Measurements from ENCODE around the gene PFDN1.

The PFDN1 gene

DNA sequence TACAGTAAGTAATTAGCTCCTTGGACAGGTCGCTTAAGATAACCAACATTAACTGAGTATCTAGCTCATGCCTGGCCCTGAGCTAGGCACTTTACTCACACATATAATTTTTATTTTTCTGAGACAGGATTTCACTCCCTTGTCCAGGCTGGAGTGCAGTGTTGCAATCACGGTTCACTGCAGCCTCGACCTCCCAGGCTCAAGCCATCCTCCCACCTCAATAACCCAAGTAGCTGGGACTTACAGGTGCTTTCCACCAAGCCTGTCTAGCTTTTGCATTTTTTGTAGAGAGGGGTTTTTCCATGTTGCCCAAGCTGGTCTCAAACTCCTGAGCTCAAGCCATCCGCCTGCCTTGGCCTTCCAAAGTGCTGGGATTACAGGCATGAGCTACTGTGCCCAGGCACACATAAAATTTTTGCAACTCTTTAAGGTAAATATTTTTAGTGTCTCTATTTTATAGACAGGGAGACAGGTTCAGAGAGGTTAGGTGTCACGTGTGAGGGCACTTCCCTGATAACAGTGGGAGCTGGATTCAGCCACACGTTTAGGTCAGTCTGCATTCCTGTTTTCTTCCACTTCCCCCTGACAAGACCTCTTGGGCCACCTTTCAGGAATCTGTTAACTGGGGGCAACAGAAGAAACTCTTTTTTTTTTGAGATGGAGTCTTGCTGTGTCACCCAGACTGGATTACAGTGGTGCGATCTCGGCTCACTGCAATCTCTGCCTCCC is 25.3 kb upstream of the PFDN1 start:
- no peak for DNase-seq (ENCODE audit: low read depth)

DNA sequence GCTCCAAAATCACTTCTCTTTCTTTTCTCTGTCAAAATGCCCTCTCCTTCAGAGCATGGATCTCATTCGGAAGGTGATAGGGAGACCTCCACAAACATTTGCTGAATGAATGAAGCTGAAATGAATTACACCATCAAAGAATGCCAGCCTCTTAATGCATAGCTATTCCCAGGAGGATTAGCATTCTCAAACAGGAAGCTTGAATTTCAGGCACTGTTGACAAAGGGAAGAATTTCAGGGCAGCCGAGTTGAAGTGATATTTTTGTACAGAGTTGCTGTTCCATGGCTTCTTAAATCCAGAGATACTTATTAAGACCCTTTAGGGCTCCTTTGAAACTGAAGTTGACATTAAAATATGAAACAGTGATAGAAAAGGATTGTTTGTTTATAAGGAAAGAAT is 24.7 kb upstream of the PFDN1 start:
- DNase-seq (ENCODE audit: low read depth) = no peak

DNA sequence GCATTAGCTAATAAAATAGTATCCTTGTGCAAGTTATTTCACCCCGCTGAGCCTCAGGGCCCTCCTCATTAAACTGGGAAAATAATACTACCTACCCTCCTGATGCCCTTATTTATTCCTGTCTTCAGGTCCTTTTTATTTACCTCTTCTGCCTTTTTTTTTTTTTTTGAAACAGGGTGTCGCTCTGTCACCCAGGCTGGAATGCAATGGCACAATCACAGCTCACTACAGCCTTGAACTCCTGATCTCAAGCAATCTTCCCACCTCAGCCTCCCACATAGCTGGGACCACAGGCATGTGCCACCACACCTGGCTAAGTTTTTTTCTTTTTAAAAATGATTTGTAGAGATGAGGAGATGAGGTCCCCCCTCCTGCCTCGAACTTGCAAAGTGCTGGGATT is 22.6 kb upstream of the PFDN1 start:
- DNase-seq (ENCODE audit: low read depth) = no peak

DNA sequence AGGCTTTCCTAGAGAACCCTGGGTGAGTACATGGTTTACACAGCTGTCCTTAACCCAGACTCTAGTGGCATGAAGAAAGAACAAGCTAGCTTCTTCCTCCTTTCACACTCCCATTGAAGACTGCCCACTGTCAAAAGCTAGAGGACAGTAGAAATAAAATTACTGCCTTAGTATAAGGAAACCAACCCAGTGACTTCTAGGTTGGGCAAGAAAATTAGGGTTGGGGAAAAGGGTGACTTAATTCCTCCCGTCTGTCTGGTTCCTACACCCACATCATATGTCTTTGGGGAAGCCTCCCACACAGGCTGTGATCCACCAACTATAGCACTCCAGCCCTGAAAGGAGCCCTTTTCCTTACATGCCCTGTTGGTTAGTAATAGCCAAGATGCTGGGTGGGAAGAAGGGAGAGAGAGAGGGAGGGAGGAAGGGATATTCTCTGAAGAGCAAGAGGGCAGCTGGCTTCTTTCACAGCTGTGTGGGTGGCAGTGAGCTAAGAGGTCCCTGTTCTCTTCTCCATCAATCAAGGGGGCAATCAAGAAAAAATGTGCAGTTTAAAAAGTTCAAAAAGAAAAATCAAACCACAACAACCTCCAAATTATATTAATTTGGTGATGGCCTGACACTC is 21.8 kb upstream of the PFDN1 start:
- DNase-seq (ENCODE audit: low read depth) = no peak

DNA sequence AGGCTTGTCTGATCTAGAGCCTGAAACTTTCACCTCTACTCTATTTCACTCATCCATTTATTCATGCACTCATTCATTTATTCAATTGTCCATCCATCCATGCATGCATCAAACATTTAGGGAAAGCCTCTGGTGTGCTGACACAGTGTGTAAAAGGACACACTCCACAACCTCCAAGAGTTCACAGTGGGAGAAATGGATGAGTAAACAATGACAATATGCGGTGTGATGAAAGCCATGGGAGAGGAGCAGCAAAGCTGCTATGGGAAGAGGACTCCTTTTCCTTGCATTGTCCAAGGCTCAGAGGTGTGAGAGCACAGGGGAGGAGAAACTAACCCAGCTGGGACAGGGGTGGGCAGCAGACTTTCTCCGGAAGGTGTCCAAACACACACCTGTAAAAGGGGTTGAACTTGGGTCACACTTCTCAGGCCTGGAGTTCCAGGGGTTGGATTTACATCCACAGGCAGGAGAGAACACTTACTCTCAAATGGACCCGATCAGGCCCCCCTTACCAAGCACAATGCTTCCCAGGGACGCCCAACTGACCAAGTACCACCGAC is 21.2 kb upstream of the PFDN1 start:
- DNase-seq (ENCODE audit: low read depth) = no peak

DNA sequence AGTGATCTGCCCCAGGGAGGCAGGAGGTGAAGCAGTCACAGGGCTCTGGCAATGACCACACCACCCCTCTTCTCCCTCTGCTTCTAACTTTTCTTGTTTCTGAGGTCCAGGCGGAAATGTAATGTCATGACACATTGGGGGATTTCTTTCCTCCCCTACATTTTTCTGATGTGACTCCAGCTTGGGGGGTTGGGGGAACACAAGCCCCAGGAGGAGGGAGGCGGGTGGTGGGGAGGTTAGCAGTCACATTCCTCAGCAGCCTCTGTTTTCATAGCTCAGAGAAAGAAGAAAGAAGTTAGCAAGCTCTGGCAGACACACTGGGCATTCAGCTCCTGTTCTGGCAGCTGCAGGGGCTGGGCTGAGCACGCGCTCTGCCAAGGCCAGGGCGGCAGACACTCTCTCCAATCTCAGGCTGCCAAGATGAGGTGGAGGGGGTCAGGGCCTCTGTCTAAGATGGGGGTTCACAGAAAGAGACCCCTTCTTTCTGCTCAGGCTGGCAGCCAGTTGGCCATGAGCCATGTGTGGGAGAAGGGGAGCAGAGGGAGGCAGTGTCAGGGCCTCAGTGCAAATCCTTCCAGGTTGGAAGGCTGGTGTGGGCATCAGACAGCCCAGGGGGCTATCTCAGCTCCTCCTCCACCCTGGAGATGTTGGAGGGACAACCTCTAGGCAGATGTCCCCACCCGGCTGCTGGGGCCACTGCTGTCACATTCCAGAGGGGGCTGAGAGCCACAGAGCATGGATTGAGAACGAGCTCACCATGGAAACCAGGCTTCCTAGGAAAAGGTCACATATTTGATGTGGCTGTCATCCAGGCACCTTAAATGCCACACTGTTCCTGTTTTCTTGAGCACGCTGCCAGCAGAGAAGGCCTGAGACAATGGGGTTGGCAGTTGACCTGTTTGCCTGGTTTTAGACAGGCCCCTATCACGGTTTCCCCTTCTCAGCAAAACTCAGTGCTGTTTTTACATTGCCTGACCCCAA is 20.1 kb upstream of the PFDN1 start:
- DNase-seq (ENCODE audit: low read depth) = no peak

DNA sequence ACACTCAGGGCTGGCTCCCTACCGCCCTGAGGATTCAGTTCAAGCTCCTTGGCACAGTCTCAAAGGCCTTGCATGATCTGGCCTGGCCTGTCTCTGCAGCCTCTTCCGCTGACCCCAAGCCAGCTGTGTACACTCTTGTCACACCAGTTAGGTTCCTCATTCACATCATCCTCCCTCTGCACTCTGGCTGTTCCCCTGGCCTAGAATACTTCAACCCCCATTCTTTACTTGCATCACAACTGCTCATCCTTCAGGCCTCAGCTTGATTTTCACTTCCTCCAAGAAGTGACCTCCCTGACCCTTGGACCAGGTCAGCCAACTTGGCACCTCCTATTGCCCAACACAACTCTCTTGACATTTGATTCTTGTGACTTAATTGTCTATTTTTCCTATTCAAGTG is 18.9 kb upstream of the PFDN1 start:
- DNase-seq (ENCODE audit: low read depth) = no peak

DNA sequence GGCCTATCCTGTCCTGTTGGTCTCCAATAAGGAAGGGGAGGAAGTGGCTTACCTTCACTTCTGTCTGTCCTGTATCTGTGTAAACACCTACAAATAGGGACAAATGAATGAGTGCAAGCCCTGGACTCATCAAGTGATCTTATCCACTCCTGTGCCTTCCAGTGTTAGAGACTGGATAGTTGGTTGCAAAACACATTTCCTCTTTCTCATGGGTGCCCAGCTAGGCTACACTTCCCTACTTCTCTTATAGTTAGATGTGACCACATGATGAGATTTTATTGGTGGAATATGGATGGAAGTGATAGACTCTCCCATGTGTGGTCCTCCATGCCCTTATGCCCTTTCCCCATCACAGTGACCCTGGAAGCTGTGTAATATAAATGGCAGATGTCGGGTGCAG is 16.9 kb upstream of the PFDN1 start:
- DNase-seq (ENCODE audit: low read depth) = no peak

DNA sequence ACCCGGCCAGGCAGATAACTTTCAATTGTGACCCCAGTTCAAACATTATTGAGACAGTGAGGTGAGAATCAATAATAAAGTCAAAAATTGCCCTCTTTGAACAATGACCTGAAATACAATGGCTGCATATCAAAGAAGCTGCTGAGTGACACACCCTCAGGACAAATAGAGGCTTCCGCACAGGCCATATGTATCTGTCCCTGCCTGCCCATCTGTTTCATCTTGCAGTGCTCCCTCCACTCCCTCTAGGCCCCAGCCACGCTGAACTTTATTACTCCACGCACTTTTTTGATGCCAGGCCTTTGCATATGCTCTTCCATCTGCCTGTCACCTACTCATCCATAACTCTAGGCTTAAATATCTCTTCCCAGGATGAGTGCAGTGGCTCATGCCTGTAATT is 15.9 kb upstream of the PFDN1 start:
- DNase-seq (ENCODE audit: low read depth) = no peak

DNA sequence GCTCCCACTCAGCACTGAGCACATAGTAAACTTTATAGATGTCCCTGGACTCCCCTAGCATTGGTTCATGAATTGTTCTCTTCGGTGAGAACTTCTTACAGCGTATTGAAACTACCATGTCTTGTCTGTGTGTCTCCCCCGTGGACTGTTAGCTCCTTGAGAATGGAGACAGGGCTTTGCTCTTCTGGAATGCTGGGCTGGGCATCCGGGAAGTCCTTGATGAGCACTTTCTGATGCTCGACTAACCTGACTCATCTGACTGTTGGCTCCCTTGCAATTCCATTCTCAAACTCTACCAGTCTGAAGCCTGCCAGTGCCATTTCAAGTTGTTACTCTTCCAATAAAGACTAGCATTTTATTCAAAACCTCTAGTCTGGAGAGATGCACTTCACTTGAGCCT is 15.0 kb upstream of the PFDN1 start:
- DNase-seq (ENCODE audit: low read depth) = no peak

DNA sequence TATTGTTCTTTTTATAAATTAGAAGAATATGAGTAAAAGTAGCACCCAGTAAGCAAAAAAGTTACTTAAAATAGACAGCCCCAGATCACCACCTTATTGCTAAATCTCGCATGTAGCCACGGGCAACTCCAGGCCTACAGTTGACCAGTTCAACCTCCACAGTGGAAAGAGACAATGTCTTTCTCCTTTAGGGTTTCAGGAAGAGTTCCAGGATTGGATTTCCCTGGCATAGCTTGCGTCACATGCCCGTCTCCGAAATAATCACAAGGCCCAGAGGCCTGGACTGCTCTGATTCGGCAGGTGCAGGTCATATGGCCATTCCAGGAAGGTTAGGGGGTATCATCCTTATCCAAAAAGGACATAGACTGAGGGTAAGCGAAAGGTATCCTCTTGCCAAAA is 9.9 kb upstream of the PFDN1 start:
- DNase-seq (ENCODE audit: low read depth) = no peak

DNA sequence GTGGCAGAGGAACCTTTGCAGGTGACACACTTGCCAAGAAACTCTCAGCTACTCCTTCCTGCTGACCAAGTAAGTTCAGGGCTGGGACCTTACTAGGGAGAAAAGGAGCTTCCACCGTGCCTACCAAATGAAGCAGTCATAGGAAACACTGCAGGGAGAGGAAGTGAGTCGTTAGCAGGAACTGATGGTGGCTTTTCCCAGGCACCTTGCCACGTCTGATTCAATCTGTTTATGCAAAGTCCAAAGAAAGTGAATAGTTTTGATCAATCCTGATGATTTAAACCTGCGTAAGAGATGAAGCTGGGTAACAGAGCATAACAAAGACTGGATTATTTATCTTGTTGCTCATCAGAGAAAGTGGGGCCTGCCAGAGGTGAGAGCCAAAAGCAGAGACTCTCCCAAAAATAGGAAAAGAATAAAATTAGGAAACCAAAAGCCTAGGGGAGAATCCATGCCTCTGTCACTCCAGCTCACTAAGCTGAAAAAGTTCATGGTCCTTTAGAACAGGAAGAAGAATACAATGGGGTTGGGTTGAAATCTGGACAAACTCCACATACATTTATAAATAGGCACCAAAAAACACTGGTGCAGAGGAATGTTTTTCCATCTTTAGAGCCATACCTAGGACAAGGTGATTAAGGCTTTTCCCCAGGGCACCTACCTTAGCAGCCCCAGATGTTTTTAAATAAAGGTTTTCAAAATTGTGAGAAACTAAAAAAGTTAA is 9.3 kb upstream of the PFDN1 start:
- DNase-seq (ENCODE audit: low read depth) = no peak

DNA sequence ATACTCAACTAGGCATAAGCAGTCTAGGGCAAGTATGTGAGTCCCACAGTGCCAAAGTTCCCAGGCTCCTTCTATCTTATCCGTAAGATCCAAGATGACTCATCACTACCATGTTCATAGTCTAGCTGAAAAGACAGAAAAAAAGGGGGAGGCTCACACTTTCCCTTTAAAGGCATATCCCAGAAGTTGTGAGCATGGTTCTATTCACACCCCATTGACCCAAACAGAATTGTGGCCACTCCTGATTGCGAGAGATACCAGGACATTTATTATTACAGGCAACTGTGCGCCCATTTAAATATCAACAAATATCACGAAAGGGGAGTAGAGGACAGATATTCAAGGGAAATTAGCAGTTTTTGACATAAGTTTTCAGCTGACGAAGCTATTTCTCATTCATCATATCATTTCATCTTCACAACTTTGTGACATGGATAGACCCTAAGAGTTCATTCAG is 8.1 kb upstream of the PFDN1 start:
- DNase-seq (ENCODE audit: low read depth) = no peak

DNA sequence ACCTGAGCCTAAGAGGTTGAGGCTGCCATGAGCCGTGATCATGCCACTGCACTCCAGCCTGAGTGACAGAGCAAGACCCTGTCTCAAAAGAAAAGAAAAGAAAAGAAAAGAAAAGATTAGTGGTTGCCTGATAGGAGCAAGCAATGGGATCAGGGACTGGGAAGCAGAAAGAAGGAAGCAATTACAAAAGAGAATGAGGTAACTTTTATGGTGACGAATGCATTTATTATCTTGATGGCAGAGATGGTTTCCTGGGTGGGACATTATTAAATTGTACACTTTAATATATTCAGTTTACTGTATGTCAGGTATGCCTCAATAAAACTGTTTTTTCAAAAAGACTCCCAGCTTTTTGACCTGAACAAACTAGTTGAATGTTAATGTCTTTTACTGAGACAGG is 7.5 kb upstream of the PFDN1 start:
- no peak for DNase-seq (ENCODE audit: low read depth)

DNA sequence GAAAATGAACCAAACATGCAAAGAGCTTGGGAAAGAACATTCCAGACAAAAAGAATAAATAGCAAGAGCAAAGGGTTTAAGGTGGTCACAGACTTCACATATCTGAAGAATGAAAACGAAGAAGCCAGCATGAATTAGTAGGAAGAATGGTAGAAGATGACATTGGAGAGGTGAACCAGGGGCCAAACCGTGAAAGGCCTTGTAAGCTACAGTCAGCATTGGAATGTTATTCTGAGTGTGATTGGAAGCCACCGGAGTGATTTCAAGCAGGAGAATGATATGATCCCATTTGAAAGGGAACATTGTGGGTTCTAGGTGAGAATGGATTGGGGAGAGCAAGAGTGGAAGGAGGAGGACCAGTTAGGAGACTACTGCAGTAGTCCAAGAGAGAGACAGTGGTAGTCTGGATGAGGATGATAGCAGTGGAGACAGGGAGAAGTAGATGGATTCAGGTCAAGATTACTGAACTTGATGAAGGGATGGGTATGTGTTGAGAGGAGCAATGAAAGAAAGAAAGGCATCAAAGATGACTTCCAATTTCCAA is 6.9 kb upstream of the PFDN1 start:
- no peak for DNase-seq (ENCODE audit: low read depth)

DNA sequence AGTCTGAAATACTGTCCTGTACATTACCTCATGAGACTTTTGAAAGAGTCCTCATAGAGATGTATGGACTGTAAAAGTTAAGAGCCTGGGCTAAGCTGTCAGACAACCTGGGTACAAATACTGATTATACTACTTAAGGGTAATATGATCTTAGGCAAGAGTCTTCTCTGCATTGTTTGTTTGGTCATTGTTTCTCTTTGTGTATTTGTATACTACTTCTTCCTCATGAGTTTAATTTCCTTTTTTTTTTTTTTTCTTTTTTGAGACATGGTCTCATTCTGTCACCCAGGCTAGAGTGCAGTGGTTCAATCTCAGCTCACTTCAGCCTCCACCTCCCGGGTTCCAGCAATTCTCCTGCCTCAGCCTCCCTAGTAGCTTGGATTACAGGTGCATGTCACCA is 2.6 kb upstream of the PFDN1 start:
- no peak for DNase-seq (ENCODE audit: low read depth)

DNA sequence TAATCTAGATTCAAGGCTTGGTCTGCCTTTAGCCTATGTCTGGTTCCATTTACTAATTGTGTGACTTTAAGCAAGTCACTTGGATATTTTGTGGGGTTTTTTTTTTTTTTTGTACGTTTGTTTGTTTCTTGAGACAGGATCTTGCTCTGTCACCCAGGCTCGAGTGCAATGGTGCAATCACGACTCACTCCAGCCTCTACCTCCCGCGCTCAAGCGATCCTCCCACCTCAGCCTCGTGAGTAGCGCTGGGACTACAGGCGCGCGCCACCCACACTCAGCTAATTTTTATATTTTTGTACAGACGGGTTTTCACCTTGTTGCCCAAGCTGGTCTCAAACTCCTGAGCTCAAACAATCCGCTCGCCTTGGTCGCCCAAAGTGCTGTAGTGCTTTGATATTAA is 1.1 kb upstream of the PFDN1 start:
- no peak for DNase-seq (ENCODE audit: low read depth)

DNA sequence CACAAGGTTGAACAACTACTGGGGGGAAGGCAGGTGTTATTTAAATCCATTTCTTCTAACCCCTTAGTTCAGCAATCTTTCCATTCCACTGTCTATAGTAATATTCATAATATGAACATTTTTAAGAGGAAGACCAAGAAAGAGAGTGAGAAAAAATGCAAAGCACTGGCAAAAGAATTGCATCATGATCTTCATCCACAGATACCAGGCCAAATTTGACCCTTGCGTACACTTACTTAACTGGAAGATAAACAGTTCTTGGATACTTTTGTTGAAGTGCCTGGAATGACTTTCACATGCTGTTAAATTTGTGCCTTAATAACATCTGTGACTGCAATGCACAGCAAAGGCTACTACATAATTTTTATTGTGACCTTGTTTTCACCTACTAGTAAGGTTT is 1.8 kb downstream of the PFDN1 start:
- DNase-seq (ENCODE audit: low read depth) = no peak

DNA sequence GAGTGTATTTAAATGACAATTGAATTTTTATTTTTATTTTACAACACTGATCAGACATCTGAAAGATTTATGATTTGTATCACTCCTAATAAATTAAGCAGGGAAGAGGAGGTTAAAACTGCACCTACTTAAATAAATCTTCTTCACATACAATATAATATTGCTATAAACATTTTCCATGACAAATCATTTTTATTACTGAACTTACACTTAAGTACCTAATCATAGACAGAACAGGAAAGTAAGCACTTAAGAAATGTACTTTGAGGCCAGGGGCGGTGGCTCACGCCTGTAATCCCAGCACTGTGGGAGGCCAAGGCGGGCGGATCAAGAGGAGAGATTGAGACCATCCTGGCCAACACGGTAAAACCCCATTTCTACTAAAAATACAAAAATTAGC is 3.8 kb downstream of the PFDN1 start:
- no peak for DNase-seq (ENCODE audit: low read depth)

DNA sequence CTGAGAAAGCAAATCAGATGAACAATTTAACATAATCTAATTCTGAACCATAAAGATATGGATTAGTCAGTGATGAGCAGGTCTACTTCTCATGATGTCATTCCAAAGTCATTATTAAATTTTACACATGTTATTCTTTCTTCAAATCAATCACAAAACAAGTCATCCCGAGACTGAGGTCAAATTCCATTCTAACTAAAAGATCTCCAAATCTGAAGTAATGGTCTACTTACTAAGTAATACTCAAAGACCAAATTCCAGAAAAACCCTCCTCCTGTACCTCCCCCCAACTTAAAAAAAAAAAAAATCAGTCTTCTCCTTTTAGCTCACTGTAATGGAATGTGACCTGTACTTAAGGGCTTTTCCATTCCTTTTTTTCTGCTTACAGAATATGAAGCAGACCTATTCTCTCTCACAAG is 4.7 kb downstream of the PFDN1 start:
- DNase-seq (ENCODE audit: low read depth) = no peak

DNA sequence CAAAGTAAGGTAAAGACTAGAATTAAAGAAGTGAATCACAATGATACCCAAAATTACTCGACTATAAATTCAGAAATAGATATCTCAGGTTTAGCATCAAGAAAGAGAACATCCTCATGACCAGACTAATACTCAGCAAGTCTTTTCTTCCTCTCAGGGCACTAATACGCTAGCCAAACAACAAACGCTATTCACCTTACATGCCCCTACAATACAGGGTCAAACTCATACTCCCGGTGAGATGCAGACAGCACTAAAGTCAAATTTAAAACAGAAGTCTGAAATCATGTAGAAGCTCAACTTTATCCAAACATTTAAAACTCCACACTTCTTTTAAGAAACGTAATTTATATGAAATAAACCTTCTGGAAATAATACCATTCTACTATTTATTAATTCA is 5.6 kb downstream of the PFDN1 start:
- DNase-seq (ENCODE audit: low read depth) = no peak

DNA sequence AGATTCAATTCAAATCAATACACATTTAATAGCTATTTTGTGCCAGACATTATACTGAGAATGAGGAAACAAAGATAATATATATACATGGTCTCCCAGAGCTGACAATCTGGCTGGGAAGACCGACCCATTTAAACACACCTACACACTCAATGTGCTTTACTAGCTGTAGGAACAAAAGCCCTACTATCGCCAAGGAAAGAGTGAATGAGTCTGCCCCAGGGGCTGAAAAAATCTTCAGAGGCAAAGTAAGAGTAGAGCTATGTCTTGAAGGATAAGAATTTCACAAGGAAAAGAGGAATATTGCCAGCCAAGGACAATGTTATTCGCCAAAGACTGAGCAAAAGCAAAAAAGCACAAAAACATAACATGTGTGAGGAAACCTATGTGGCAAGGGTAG is 6.6 kb downstream of the PFDN1 start:
- DNase-seq (ENCODE audit: low read depth) = no peak
